Bronchial epithelial cell (primary cell): ENCODE data around the gene ZC2HC1C. TPM values are rescaled to one million over a fixed set of nuclear protein-coding genes. Genes with fewer than 3 reads are reported as not detected.

Experiments used
- DNase-seq: peaks from one replicate; pipeline ENCODE4 v3.0.0-alpha.2; 2010; ENCODE audit warnings: low read depth
- FAIRE-seq: peaks from 2 replicates; lab custom pipeline; 2011; peaks lifted over from hg19 to GRCh38; lab: Jason Lieb, UNC
- H3K27me3 ChIP-seq: 2 replicates; pipeline ENCODE4 v1.5.1; 2011; ENCODE audit warnings: low read length; ENCODE audit not compliant: control insufficient read depth, insufficient read depth
- H3K36me3 ChIP-seq: 2 replicates; pipeline ENCODE4 v1.5.1; 2011; ENCODE audit warnings: low read length; ENCODE audit not compliant: control insufficient read depth, insufficient read depth
- H3K4me3 ChIP-seq: 2 replicates; pipeline ENCODE4 v1.5.1; 2011; ENCODE audit warnings: mild to moderate bottlenecking, low read depth, low read length, control low read depth
- total RNA-seq: library from RNA; depleted of rRNA; stranded (reverse); fragments of >200 nt; gene quantifications from 2 replicates; pipeline ENCODE4 v1.2.1, GENCODE V29; 2014
- TF ChIP-seq, protein P1 (sequence below): IDR thresholded peaks from 2 replicates; pipeline ENCODE4 v1.5.1; 2011; ENCODE audit warnings: mild to moderate bottlenecking, moderate library complexity, low read length, control low read depth, inconsistent platforms; ENCODE audit not compliant: insufficient read depth, severe bottlenecking

The ZC2HC1C gene
- total RNA-seq, 1 donor from 2014 or later, result 0.53 TPM

DNA sequence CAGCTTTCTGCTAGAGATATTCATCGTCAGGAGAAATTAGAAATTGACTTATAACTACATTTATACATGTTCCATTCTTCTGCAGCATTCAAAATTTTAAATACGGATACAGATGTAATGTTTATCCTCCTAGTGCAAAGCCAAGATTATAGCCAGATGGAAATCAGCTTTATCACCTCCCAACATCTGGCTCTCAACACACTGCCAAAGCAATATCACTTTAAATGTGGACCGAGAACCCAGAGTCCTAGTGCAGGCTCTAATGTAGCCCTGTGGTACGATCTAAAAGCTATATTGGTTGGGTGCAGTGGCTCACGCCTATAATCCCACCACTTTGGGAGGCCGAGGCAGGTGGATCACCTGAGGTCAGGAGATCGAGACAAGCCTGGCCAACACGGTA lies 24.7 kb upstream of the ZC2HC1C start:
- peaks cover 4% of the 10 kb centered on the region for H3K36me3 ChIP-seq
- no peaks in the 10 kb centered on the region for H3K27me3 ChIP-seq
- no peak overlapping the region for H3K4me3 ChIP-seq
- TF ChIP-seq, protein P1, sequence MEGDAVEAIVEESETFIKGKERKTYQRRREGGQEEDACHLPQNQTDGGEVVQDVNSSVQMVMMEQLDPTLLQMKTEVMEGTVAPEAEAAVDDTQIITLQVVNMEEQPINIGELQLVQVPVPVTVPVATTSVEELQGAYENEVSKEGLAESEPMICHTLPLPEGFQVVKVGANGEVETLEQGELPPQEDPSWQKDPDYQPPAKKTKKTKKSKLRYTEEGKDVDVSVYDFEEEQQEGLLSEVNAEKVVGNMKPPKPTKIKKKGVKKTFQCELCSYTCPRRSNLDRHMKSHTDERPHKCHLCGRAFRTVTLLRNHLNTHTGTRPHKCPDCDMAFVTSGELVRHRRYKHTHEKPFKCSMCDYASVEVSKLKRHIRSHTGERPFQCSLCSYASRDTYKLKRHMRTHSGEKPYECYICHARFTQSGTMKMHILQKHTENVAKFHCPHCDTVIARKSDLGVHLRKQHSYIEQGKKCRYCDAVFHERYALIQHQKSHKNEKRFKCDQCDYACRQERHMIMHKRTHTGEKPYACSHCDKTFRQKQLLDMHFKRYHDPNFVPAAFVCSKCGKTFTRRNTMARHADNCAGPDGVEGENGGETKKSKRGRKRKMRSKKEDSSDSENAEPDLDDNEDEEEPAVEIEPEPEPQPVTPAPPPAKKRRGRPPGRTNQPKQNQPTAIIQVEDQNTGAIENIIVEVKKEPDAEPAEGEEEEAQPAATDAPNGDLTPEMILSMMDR, result no peak
- DNase-seq, result no peak
- FAIRE-seq, result no peak

- DNase-seq (no peak), FAIRE-seq (no peak)
- TF ChIP-seq, protein P1, result no peak
- no peaks in the 10 kb centered on the region for H3K27me3 ChIP-seq
- H3K4me3 ChIP-seq, result no peak overlapping the region
- peaks cover 4% of the 10 kb centered on the region for H3K36me3 ChIP-seq
Measured at GRCh38 chr14:75046275-75046674, 23.2 kb upstream of the ZC2HC1C start.

DNA sequence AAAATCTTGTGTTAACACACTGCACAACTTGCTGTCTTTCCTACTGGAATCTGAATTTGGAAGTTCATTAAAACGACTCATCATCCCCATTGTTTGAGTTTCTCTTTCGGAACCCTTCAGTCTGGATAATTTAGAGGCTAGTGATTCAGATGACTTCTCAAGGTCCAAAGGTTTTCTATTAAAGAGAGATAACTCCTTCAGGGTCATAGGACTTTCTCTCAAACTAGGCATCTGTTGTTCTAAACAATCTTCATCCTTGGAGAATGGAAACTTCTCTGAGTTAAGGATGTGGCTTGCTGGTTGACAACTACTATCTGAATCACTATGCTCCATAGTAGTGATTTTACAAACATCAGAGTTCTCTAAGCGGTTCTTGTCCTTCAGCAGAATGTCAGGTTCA lies 22.5 kb upstream of the ZC2HC1C start:
- FAIRE-seq (no peak), DNase-seq (no peak)
- Histone ChIP-seq H3K36me3 (peaks cover 3% of the 10 kb centered on the region), H3K4me3 (no peak overlapping the region), H3K27me3 (no peaks in the 10 kb centered on the region)
- TF ChIP-seq, protein P1, result no peak

DNA sequence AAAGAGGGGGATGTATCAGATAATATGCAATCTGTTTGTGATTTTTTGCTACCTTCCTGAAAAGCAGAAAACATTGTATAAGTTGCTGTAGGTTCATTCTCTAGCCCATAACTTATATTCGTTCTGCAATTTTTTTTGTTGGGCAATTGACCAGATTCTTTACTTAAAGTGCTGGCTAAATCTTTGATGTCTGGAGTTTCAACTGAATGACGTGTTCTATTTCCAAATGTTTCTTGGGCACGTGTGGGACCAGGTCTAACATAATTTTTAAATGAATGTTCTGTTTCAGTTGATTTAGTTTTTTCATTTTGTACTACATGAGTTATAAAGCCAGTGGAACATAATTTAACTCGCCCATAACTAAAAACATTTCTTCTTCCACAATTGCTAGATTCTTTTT lies 21.9 kb upstream of the ZC2HC1C start:
- Histone ChIP-seq H3K36me3 (no peaks in the 10 kb centered on the region), H3K4me3 (no peak overlapping the region), H3K27me3 (no peaks in the 10 kb centered on the region)
- TF ChIP-seq, protein P1, result no peak
- no peak for FAIRE-seq
- no peak for DNase-seq

- no peak for FAIRE-seq
- H3K4me3 ChIP-seq, result no peak overlapping the region
- DNase-seq, result no peak
- H3K36me3 ChIP-seq, result no peaks in the 10 kb centered on the region
- no peaks in the 10 kb centered on the region for H3K27me3 ChIP-seq
- TF ChIP-seq, protein P1, result no peak
Measured at GRCh38 chr14:75048101-75048500, 21.3 kb upstream of the ZC2HC1C start.

DNA sequence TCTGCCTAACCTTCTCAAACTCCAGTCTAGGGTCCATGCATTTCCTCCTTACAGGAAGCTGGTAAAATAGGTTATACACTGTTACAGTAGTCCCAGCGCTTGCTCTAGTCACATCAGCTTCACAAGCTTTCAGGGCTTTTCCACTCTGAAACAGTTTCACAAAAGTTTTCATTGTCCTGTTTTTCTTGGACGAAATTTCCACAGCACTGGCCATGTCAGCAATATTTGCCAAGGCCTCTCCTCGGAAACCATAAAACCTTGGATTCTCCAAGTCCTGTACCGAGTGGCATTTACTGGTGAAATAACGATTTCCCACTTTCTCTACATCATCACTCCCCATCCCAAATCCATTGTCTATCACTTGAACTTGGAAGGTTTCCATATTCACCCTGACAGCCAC lies 20.3 kb upstream of the ZC2HC1C start:
- no peak for FAIRE-seq
- H3K27me3 ChIP-seq, result no peaks in the 10 kb centered on the region

More for the DNA sequence above, 20.3 kb upstream of the ZC2HC1C start:
- TF ChIP-seq, protein P1, result no peak
- DNase-seq, result no peak
- Histone ChIP-seq H3K36me3 (no peaks in the 10 kb centered on the region), H3K4me3 (no peak overlapping the region)
